Posterior cingulate gyrus (tissue), 11 donors: ENCODE results near the gene SNX8.

Experiments
- DNase-seq, 10 donors: peaks; one replicate each; pipeline versions ENCODE4 v3.0.0 to v3.0.0-alpha.2; 2020 to 2021; ENCODE audit warnings: mixed read lengths in 3 of 10
- intact Hi-C: fragments of 100-400 bp; cut with DNase I; formaldehyde crosslinking; loops from one replicate; pipeline ENCODE4 v1.15.1; 2023

SNX8 gene

DNA sequence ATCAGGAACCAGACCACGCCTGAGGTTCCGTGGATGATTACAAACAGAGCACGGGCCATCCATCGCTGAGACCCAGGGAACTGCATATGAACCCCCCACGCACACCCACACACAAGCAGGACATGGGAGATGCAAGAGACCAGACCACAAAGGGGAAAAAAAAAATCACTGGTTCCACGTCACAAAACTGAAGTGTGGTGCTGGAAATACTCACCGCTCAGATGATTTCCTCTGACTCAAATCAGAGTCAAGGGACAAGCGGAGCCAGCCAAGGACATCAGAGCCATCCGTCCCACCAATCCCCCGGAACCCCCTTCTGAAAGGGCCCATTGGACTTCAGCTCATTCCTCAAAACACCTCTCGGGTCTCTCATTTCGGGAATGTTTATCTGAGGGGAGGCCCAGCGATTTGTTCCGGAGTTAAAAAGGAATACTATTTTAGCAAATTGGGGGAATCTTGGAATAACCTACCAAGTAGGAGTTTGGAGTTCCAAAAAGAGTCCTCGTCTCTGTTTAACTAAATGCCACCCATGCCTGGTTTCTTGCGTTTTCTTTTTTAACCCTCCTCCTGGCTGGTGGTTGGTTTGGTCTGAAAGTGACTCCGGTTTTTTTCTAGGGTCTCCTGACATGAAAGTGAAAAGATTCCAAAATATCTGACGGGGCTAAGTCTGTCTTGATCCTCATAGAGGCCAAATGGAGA is 15.0 kb downstream of the SNX8 start:
- peak in 3 of 10 donors; percentile 39 to 82 (median 43) for DNase-seq
- intact Hi-C loops: no loop called here

DNA sequence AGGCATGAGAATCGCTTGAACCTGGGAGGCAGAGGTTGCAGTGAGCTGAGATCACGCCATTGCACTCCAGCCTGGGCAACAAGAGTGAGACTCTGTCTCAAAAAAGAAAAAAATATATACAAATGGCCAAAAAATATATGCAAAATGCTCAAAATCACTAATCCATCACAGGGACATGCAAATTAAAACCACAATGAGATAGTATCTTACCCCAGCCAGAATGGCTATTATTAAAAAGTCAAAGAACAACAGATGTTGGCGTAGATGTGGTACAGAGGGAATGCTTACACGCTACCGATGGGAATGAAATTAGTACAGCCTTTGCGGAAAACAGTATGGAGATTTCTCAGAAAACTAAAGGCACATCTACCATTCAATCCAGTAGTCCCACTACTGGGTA is 17.4 kb downstream of the SNX8 start:
- DNase-seq: no peak
- intact Hi-C loops: no loop called here

DNA sequence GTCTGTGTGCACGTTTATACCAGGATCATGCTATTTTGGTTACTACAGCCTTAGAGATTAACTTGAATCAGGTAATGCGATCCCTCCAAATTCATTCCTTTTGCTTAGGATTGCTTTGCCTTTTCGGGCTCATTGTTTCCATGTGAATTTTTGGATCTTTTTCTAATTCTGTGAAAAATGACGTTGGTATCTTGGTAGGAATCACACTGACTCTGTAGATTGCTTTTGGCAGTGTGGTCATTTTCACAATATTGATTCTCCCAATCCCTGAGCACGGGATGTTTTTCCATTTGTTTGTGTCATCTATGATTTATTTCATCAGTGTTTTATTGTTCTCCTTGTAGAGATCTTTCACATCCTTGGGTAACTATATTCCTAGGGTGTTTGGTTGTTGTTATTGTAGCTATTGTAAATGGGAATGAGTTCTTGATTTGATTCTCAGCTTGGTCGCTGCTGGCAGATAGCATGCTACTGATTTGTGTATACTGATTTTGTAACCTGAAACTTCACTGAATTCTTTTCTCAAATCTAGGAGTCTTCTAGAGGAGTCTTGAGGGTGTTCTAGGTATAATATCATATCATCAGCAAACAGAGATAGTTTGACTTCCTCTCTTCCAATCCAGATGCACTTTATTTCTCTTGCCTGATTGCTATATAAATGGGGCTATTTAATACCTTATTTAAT is 18.2 kb downstream of the SNX8 start:
- intact Hi-C loops: no loop called here
- DNase-seq: no peak

DNA sequence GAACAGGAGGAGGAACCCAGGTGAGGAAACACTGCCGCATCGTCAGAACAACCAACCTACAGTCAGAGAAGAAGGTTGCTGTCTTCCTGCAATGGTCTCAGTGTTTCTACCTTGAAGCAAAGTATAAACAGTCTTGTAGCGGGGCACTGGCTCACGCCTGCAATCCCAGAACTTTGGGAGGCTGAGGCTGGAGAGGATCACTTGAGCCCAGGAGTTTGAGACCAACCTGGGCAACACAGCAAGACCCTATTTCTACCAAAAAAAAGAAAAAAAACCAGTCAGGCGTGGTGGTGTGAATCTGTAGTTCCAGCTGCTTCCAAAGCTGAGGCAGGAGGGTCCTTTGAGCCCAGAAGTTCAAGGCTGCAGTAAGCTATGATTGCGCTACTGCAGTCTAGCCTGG is 23.4 kb downstream of the SNX8 start:
- peak in 2 of 10 donors; percentile 40 to 42 for DNase-seq
- intact Hi-C loops: no loop called here

DNA sequence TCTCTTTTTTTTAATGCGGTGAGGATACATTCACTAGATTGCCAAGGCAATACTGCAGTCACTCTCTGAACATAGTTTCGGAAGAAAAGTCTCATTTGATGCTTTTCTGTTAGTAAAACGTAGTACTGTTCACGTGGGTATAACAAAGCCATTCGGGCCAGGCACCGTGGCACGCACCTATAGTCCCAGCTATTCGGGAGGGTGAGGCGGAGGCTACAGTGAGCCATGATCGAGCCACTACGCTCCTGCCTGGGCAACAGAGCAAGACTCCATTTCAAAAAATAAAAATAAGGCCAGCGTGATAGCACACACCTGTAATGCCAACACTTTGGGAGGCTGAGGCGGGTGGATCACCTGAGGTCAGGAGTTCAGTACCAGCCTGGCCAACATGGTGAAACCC is 24.6 kb downstream of the SNX8 start:
- intact Hi-C loops: no loop called here
- peak in 3 of 10 donors; percentile 40 to 55 (median 55) for DNase-seq

DNA sequence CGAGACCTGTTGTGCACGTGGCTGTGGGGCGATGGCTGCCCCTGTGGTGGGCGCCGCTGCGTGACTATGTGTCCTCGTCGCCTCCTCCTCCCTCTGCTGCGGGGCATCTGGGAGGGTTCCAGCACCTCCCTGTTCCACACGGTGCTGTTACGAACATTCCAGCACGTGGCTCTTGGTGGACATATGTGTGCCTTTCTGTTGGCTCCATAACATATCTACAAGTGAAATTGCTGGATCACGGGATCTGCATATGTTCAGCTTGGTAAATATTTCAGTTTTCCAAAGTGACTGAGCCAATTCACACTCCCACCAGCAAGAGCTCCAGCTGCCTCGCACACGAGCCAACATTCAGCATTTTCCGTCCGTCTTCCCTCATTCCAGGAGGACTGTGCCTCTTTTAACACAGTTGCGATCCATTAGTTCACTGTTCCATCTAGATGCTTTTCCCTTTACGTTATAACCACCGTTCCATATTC is 25.1 kb downstream of the SNX8 start:
- intact Hi-C loops: no loop called here
- DNase-seq: peak in 5 of 10 donors; percentile 34 to 88 (median 79)

DNA sequence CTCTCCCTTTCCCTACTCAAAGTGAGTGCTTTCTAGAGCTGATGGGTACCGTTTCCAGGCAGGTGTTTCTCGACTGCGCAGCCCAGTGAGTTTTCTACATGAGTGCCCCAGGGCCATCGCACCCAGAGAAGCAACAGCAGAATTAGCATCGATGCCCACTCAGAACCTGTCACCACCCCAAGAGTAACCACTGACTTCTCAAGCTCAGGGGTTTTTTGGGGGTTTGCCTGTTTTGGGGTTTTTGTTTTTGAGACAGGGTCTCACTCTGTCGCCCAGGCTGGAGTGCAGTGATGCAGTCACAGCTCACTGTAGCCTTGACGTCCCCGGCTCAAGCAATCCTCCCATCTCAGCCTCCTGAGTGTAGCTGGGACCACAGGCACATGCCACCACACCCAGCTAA is 25.7 kb downstream of the SNX8 start:
- intact Hi-C loops: no loop called here
- DNase-seq: peak in 3 of 10 donors; percentile 46 to 74 (median 49)

DNA sequence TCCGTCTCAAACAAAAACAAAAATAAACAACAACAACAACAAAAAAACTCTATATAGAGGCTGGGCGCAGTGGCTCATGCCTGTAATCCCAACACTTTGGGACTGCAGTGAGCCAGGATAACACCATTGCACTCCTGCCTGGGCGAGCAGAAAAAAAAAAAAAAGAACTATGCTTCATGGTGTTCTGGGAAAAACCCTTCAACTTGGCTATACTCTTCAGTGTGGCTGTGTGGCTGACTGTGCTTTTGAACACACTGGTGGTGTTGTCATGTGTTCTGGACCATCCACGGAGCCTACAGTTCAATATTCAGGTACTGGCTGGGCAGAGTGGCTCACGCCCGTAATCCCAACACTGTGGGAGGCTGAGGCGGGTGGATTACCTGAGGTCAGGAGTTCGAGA is 26.5 kb downstream of the SNX8 start:
- intact Hi-C loops: no loop called here
- peak in 1 of 10 donors; percentile 26 for DNase-seq

DNA sequence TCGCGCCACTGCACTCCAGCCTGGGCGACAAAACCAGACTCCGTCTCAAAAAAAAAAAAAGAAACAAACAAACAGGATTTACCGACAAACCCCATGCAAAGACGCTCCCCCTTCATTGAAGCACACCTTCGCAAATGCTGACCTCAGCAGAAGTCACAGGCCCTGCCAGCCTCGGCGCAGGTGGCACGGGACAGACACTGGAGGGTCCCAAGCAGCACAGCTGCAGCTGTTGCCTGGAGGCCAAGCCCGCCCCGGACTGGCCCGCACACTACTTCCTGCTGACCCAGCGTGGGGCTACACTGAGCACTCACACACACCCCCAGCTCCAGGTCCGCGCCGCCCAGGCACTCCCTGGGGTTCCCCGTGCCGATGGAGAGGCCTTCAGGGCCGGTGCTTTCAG is 31.2 kb downstream of the SNX8 start:
- DNase-seq: peak in 2 of 10 donors; percentile 62 to 85
- intact Hi-C loops: no loop called here

DNA sequence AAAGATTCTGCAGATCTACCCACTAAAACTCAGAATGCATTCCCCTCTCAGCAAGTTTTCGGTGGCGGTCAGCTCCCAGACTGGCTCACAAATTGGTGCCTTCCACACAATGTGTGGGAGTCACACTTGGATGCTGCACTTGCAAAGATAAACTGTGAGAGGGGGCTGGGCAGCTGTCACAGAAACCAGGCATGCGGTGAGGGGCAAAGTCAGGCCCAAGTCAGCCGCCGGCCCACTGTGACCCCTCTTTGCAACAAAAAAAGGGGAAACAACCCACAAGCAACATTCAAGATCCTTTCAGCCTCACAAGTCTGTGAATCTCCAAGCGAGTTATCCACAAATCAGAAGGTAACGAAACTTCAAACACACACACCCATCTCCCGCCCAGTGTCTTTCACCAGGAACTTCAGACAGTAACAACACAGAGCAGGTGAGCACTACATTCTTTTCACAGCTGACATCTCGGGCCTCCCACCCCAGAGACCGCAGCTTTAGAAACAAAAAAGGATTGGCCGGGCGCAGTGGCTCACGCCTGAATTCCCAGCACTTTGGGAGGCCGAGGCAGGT is 32.0 kb downstream of the SNX8 start:
- DNase-seq: peak in 4 of 10 donors; percentile 10 to 72 (median 44)
- intact Hi-C loops: no loop called here

DNA sequence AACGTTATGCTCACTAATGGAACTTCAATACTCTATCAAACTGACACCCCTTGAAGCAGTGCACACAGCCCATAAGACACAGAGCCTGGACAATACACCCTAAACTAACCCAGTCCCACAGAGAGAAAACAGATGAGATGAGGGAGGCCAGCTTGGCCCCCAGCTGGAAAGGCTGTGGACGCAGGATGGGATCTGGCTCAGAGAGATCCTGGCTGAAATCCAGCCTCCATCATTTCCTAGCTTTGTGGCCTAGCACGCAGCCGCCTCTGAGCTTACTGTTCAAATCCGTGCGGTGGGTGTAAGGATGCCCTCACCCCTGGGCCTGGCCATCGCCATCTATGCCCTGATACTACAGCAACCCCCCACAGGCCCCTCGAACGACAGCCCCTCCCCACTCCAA is 32.7 kb downstream of the SNX8 start:
- intact Hi-C loops: no loop called here
- DNase-seq: peak in 4 of 10 donors; percentile 10 to 68 (median 37)

DNA sequence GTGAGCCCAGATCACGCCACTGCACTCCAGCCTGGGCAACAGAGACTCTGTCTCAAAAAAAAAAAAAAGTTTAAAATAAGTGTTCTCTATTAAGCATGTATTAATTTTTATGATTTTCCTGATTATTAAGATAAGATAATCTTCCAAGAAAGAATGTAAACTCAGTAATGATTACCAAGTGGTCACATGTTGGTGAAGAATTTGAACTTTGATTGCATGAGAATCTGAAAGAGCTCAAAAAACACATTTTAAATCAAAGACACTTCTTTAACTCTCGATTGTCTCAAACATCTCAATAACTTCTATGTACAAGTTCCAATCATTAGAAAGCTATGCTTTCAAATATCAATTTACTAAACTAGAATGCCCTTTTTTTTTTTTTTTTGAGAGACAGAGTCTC is 33.8 kb downstream of the SNX8 start:
- intact Hi-C loops: no loop called here
- peak in 1 of 10 donors; percentile 1 for DNase-seq

DNA sequence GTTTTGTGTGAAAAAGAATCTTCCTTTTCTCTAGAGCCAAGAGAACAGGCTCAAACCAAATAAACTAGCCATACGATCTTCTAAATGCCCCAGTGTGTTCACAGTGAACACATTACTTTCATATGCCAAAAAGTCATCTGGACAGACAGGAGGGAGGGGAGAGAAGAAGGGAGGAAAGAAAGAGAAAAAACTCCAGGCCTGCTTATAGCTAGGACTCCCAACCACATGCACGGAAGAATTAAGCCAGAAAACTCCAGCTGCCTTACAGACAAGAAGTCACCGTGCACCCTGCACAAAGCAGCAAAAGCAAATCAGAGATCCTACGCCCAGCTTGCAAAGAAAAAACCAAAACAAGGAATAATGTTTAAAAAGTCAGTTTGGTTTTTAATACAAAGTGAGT is 34.3 kb downstream of the SNX8 start:
- peak in 1 of 10 donors; percentile 3 for DNase-seq
- intact Hi-C loops: no loop called here

DNA sequence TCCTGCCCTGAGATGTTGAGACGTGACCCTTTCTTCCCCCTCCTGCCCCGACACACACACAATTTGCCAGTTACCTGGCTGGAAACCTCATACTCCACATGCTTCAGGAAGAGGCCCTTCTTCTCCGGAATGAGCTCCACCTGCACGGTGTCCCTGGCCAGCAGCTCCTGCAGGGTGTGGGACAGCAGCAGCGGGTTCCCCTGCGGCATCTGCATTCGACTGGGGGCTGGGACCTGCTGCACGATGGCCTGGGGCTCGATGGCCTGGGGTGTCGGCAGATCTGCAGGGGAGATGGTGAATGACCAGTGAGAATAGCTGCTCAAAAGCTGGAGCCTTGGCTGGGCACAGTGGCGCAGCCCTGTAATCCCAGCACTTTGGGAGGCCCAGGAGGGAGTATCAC is 36.2 kb downstream of the SNX8 start:
- intact Hi-C loops: no loop called here
- peak in 2 of 10 donors; percentile 43 to 84 for DNase-seq

DNA sequence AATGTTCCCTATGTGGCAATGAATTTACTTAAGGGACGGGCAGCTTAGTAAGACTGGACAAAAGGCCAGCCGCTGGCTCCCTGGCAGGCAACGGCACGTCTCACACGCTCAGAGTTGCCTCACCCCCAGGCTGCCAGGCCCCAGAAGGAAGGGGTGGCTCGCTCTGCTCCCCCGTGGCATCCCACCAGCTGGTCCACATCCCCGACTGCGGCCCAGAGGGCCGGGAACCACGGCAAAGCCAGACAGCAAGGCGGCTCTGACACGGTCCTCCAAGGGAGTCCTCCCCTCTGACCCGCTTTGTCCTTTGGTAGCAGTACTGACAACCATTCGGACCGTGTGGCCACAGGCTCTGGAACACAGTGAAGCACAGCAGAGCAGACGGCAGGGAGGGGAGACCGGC is 38.1 kb downstream of the SNX8 start:
- DNase-seq: peak in 2 of 10 donors; percentile 74 to 80
- intact Hi-C loops: no loop called here

DNA sequence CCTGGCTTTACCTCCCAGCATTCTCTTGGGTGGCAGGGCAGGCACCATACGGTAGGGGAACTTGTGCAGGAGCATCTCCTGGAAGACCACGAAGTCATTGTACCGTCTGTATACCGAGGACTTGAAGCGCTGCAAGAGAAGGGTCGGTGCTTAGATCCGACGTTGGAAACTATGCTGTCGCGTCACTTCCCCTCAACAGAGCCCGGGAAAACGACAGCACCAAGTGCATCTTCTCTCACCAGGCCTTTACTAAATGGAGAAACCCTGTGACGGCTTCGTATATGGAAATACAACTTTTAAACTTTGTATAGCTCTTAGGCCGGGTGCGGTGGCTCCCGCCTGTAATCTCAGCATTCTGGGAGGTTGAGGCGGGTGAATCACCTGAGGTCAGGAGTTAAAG is 39.1 kb downstream of the SNX8 start:
- intact Hi-C loops: no loop called here
- DNase-seq: peak in 2 of 10 donors; percentile 41 to 51

DNA sequence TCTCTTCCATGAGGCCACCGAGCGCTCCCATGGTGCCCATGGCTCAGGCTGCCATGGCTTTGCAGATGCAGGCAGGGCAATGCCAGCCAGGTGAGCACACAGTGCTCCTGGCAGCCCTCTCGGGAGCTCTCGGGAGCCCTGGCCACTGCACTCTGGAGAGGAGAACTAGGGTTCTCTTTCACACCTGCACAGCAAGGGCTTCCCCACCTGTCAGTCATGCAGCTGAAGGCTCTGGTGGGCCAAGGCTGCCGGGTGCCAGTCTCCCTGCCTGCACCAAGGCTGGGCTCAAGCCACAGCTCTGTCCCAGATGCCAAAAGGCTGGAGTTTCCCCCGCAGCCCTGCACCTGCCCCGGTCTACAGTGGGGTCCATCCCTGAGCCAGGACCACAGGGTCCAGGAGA is 39.6 kb downstream of the SNX8 start:
- intact Hi-C loops: no loop called here
- peak in 1 of 10 donors; percentile 82 for DNase-seq

DNA sequence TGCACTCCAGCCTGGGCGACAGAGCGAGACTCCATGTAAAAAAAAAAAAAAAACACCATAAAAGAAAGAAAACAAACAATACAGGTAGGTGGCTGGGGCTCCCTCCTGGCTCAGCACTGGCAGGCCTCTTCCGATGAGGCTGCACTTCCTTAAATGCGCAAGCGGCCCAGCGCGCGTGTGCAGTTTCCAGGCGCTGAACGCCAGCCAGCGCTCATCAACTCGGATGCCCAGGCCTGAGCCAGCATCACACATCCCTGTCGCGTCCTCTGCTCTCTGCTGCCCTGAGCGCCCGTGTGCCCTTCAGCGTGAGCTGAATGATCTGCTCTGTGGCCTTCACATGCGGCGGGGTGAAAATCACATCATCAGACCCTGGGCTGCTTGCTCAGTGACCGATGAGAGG is 40.4 kb downstream of the SNX8 start:
- intact Hi-C loops: no loop called here
- no peak for DNase-seq

DNA sequence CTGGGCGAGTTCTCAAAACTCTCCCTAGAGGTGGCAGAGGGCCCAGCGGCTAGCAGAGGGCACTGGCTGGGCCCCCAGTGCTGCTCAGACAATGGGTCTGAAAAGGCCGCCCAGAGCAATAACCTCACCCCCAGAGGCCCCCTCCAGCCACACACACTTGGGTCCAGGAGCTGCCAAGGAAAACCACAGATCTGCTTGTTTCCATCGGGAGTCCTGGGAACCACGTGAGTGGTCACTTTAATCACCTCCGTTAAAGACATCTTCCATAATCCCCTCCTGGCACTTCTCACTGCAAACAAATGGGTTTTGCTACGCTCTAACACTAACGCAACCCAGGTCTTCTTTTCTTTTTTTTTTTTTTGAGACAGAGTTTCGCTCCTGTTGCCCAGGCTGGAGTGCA is 42.2 kb downstream of the SNX8 start:
- intact Hi-C loops: no loop called here
- no peak for DNase-seq

DNA sequence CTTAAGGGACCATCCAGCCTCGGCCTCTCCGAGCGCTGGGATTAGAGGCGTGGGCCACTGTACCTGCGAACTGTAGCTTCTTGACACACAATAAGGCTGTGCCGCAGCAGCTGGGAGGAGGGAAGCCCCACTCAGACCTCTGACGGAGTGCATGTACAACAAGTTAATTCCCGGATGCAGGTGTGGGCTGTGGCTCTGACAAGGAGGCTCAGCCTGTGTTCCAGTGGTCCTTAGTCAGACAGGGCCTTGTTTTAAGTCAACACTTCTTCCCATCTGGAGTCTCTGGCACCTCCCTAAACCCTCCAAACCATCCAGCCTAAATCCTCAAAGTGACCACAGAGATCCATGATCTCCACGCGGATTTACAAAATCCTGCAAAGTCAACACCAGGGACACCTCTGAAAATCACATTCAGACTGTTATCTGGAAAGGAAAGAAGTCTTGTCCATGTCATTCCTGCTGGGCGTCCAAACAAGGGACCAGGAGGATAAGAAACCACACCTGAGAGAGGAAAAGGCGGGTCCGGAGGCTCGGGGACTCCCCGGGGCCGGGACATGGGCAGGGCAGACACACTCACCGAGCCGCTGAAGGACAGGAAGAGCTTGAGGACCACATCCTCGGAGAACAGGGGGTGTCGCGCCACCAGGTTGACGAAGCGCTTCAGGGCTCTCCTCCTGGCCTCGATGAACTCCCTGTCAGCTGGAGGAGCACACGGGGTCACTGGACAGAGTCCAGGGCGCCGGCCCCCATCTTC is 42.8 kb downstream of the SNX8 start:
- no peak for DNase-seq
- intact Hi-C loops: no loop called here

DNA sequence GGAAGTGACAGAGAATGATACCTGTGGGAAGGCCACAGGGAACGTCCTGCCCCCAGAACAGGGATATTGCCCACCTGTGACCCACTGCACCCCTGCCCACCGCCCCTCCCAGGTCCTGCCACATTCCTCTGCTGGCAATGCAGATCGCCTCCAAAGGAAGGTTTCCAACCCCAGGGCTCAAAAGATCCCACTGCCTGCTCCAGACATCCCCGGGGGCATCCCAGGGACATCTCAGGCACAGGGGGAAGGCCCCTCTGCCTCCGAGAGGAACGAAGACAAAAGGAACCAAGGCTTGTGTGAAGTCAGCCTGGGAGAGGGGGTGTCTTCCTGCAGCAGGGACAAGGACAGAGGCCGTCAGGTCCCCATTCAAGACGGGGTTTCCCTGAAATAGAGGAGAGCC is 43.7 kb downstream of the SNX8 start:
- intact Hi-C loops: no loop called here

More for the DNA sequence above, 43.7 kb downstream of the SNX8 start:
- DNase-seq: no peak
